MM.1S (cell line): Measurements from ENCODE around the gene DUSP10.

ENCODE experiments used
- DNase-seq: peaks from one replicate; pipeline ENCODE4 v3.0.0-alpha.2; 2015
- H2AFZ ChIP-seq: fragments of 300-600 bp; sonication (generic); 2 replicates; pipeline ENCODE4 v1.6.0; 2016; ENCODE audit warnings: antibody characterized with exemption, low read length
- H3F3A ChIP-seq: fragments of 300-600 bp; sonication (generic); 2 replicates; pipeline ENCODE4 v1.6.1; 2016; ENCODE audit warnings: mild to moderate bottlenecking, antibody characterized with exemption, low read length, moderate library complexity, mixed read lengths; ENCODE audit not compliant: insufficient read depth
- H3K27ac ChIP-seq: fragments of 300-600 bp; sonication (generic); 2 replicates; pipeline ENCODE4 v1.5.1; 2016; ENCODE audit warnings: mild to moderate bottlenecking, low read length
- H3K27me3 ChIP-seq: fragments of 300-600 bp; sonication (generic); replicated peaks from 2 replicates; pipeline ENCODE4 v1.6.0; 2016; ENCODE audit warnings: low read length; ENCODE audit not compliant: insufficient read depth
- H3K36me3 ChIP-seq: fragments of 300-600 bp; sonication (generic); replicated peaks from 2 replicates; pipeline ENCODE4 v1.6.1; 2016; ENCODE audit warnings: mild to moderate bottlenecking, low read length, mixed read lengths; ENCODE audit not compliant: insufficient read depth
- H3K4me1 ChIP-seq: fragments of 300-600 bp; sonication (generic); 2 replicates; pipeline ENCODE4 v1.6.1; 2016; ENCODE audit warnings: low read length, mixed read lengths
- H3K4me2 ChIP-seq: fragments of 300-600 bp; sonication (generic); 2 replicates; pipeline ENCODE4 v1.6.0; 2016; ENCODE audit warnings: low read depth, low read length
- H3K4me3 ChIP-seq: fragments of 300-600 bp; sonication (generic); 2 replicates; pipeline ENCODE4 v1.5.1; 2016; ENCODE audit warnings: low read length, mixed read lengths
- H3K79me2 ChIP-seq: fragments of 300-600 bp; sonication (generic); 2 replicates; pipeline ENCODE4 v1.6.1; 2016; ENCODE audit warnings: mixed run types, low read length, mixed read lengths
- H3K9ac ChIP-seq: fragments of 300-600 bp; sonication (generic); 2 replicates; pipeline ENCODE4 v1.6.1; 2016; ENCODE audit warnings: low read length, mixed read lengths
- H3K9me2 ChIP-seq: fragments of 300-600 bp; sonication (generic); replicated peaks from 2 replicates; pipeline ENCODE4 v1.6.1; 2016; ENCODE audit warnings: mild to moderate bottlenecking, low read length, mixed read lengths; ENCODE audit not compliant: insufficient read depth
- H3K9me3 ChIP-seq: fragments of 300-600 bp; sonication (generic); replicated peaks from 2 replicates; pipeline ENCODE4 v1.6.1; 2016; ENCODE audit warnings: mild to moderate bottlenecking, low read length, mixed read lengths; ENCODE audit not compliant: insufficient read depth
- H4K20me1 ChIP-seq: fragments of 300-600 bp; sonication (generic); 2 replicates; pipeline ENCODE4 v1.6.1; 2016; ENCODE audit warnings: mild to moderate bottlenecking, low read length, moderate library complexity, mixed read lengths; ENCODE audit not compliant: insufficient read depth
- CTCF ChIP-seq: fragments of 300-600 bp; sonication (generic); IDR thresholded peaks from 2 replicates; pipeline ENCODE4 v1.5.1; 2016; ENCODE audit warnings: antibody characterized with exemption, low read length, mixed read lengths
- EZH2 ChIP-seq: fragments of 300-600 bp; sonication (generic); optimal IDR thresholded peaks from 2 replicates; pipeline ENCODE3; 2017; ENCODE audit warnings: low read depth, mild to moderate bottlenecking, antibody characterized with exemption, low read length, mixed read lengths
- EZH2phosphoT487 ChIP-seq: fragments of 300-600 bp; sonication (generic); IDR thresholded peaks from 2 replicates; pipeline ENCODE4 v1.6.1; 2018; ENCODE audit warnings: antibody characterized with exemption, low read length

The DUSP10 gene

GRCh38 chr1:221781102-221781755 lies 39.3 kb upstream of the DUSP10 start:
- Histone ChIP-seq H3K9ac (no peak overlapping the region), H3K79me2 (no peaks in the 10 kb centered on the region), H3K4me2 (no peak overlapping the region), H3K4me3 (no peak overlapping the region), H3K9me2 (no peaks in the 10 kb centered on the region), H3K9me3 (no peaks in the 10 kb centered on the region), H3F3A (peaks cover 32% of the 10 kb centered on the region), H3K27ac (no peak overlapping the region), H2AFZ (no peak overlapping the region), H3K27me3 (peaks cover 48% of the 10 kb centered on the region), H3K36me3 (no peaks in the 10 kb centered on the region), H3K4me1 (peaks cover 36% of the 10 kb centered on the region), H4K20me1 (no peaks in the 10 kb centered on the region)
- TF ChIP-seq EZH2 (no peak), EZH2phosphoT487 (no peak), CTCF (no peak)
- DNase-seq: no peak

GRCh38 chr1:221780175-221780574 lies 38.3 kb upstream of the DUSP10 start:
- H3K9me2 ChIP-seq: no peaks in the 10 kb centered on the region
- H3F3A ChIP-seq: peaks cover 35% of the 10 kb centered on the region
- no peaks in the 10 kb centered on the region for H3K36me3 ChIP-seq
- H3K27me3 ChIP-seq: peaks cover 59% of the 10 kb centered on the region
- no peak overlapping the region for H2AFZ ChIP-seq
- no peak for DNase-seq
- H4K20me1 ChIP-seq: no peaks in the 10 kb centered on the region
- H3K4me2 ChIP-seq: no peak overlapping the region
- no peaks in the 10 kb centered on the region for H3K9me3 ChIP-seq
- TF ChIP-seq EZH2phosphoT487: no peak
- TF ChIP-seq EZH2: no peak
- no peak for TF ChIP-seq CTCF
- no peak overlapping the region for H3K9ac ChIP-seq
- H3K4me3 ChIP-seq: no peak overlapping the region
- peaks cover 39% of the 10 kb centered on the region for H3K4me1 ChIP-seq
- no peaks in the 10 kb centered on the region for H3K79me2 ChIP-seq
- no peak overlapping the region for H3K27ac ChIP-seq

- no peak overlapping the region for H2AFZ ChIP-seq
- no peak overlapping the region for H3K4me2 ChIP-seq
- peaks cover 60% of the 10 kb centered on the region for H3K27me3 ChIP-seq
- DNase-seq: no peak
- H3K9me2 ChIP-seq: no peaks in the 10 kb centered on the region
- H4K20me1 ChIP-seq: no peaks in the 10 kb centered on the region
- no peak overlapping the region for H3K4me3 ChIP-seq
- TF ChIP-seq CTCF (no peak), EZH2 (no peak), EZH2phosphoT487 (no peak)
- no peak overlapping the region for H3K9ac ChIP-seq
- no peaks in the 10 kb centered on the region for H3K9me3 ChIP-seq
- H3K36me3 ChIP-seq: no peaks in the 10 kb centered on the region
- peaks cover 35% of the 10 kb centered on the region for H3F3A ChIP-seq
- H3K79me2 ChIP-seq: no peaks in the 10 kb centered on the region
- no peak overlapping the region for H3K27ac ChIP-seq
- peaks cover 39% of the 10 kb centered on the region for H3K4me1 ChIP-seq
Observed at GRCh38 chr1:221779771-221780170, 37.9 kb upstream of the DUSP10 start.
